IgD-negative memory B cell (primary cell): ENCODE results near the gene KCTD2. TPM values are rescaled to one million over a fixed set of nuclear protein-coding genes. Genes with fewer than 3 reads are reported as not detected.
A peak's percentile ranks its signal among the peaks of the same experiment; 100 is the strongest.
"Not testable (repeated sequence)": the region's sequence is repeated elsewhere in the genome, so short reads cannot be mapped to it uniquely, and the experiment has no call there.

ENCODE experiments used
- H3K27ac Mint-ChIP-seq, 3 donors: one replicate each; pipeline ENCODE4 v1.8.0; 2020 to 2022; ENCODE audit warnings: mild to moderate bottlenecking in 3 of 3, mixed read lengths in 3 of 3, moderate library complexity in 1 of 3
- H3K27me3 Mint-ChIP-seq: one replicate; pipeline ENCODE4 v1.8.0; 2021; ENCODE audit warnings: mixed read lengths
- H3K36me3 Mint-ChIP-seq: one replicate; pipeline ENCODE4 v1.8.0; 2020; ENCODE audit warnings: mild to moderate bottlenecking, mixed read lengths
- H3K4me1 Mint-ChIP-seq, 3 donors: one replicate each; pipeline ENCODE4 v1.8.0; 2020 to 2022; ENCODE audit warnings: mixed read lengths in 3 of 3, mild to moderate bottlenecking in 1 of 3
- H3K4me3 Mint-ChIP-seq, 4 donors: one replicate each; pipeline ENCODE4 v1.8.0; 2020 to 2022; ENCODE audit warnings: mild to moderate bottlenecking in 4 of 4, mixed read lengths in 4 of 4, moderate library complexity in 3 of 4
- H3K9me3 Mint-ChIP-seq, 3 donors: one replicate each; pipeline ENCODE4 v1.8.0; 2020 to 2021; ENCODE audit warnings: mixed read lengths in 3 of 3, mild to moderate bottlenecking in 1 of 3
- polyA plus RNA-seq: library from polyadenylated mRNA; unstranded; fragments of 300-500 nt; fragmentation: Illumina TruSeq; gene quantifications from one replicate; pipeline ENCODE4 v1.2.3, GENCODE V29; 2021

Gene KCTD2, protein sequence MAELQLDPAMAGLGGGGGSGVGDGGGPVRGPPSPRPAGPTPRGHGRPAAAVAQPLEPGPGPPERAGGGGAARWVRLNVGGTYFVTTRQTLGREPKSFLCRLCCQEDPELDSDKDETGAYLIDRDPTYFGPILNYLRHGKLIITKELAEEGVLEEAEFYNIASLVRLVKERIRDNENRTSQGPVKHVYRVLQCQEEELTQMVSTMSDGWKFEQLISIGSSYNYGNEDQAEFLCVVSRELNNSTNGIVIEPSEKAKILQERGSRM
- polyA plus RNA-seq: 5.7 TPM

DNA sequence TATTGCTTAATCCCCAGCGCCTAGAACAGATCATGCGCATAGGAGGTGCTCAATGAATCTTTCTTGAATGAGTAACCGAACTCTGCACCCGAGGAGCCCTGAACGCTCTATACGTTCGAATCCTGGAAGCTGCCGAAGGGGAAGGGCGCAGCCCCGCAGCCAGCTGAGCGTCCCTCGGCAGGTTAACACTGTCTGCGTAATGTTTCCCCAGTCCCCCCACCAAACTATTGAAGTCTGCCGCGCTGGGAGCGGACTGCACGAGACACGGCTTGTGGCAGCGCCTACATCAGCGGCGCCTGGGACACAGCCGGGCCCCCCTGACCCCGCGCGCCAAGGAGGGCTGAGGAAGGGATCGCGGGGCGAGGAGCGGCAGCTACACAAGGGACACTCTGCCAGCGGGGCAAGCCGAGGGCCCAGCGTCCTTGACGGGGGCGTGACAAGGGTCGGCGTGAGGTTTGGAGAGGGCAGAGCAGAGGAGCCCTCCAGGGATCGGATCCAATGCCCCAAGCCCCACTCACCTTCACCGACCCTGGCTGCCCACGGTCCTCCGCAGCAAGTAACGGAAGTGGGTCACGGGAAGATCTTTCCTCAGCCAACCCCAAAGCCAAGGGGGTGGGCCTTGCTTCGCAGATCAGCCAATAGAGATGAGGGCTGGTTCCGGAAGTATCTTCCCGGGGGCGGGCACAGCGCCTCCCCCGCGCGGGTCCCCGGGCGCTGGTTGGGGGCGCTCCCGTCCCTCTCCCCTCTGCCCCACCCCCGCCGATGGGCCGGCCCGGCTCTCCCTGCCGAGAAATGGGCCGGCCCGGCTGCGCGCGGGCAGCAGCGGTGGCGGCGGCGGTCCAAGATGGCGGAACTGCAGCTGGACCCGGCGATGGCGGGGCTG is at the start of gene KCTD2, which contains the start of gene ATP5PD:
TSS of gene KCTD2 (plus strand) at position 819 of the 883 bp plus-strand sequence. CDS start at position 845, 26 bp downstream.
TSS of gene ATP5PD (minus strand) at position 563 of the 883 bp plus-strand sequence. CDS start 4,319 bp downstream, outside the sequence.
- no peaks in the 10 kb centered on the region for H3K9me3 Mint-ChIP-seq
- H3K27ac Mint-ChIP-seq: peak within 1 kb of the TSS; percentile 94 to 97 (median 97)
- no peaks in the 10 kb centered on the region for H3K27me3 Mint-ChIP-seq
- H3K4me1 Mint-ChIP-seq: peaks cover 17 to 21% (median 20%) of the 10 kb centered on the region in 3 donors
- H3K4me3 Mint-ChIP-seq: peak within 1 kb of the TSS; percentile 96 to 99 (median 98)
- no peaks in the 10 kb centered on the region for H3K36me3 Mint-ChIP-seq

DNA sequence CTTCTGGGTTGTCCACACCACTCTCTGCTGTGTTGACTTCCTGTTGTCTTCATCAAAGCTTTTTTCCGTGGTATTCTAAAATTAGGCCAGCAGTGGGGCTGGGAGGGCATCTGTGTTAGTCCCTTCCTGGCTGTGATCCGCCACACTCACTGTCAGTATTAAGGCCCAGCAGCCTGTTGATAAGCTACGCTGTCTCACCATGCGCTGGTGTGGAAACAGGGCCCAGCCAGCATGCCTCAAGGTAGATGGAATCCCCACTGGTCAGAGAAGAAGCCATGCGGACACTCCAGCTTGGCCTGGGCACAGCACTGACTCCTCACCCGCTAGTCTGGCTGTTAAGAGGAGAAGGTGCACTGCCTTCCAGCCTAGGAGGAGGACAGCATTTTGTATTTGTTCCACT is 48.2 kb upstream of the KCTD2 start:
- H3K9me3 Mint-ChIP-seq: no peaks in the 10 kb centered on the region
- no peaks in the 10 kb centered on the region for H3K4me1 Mint-ChIP-seq
- H3K36me3 Mint-ChIP-seq: no peaks in the 10 kb centered on the region
- no peaks in the 10 kb centered on the region for H3K27me3 Mint-ChIP-seq
- H3K4me3 Mint-ChIP-seq: peak overlapping the region in 1 of 4 donors; percentile 49
- H3K27ac Mint-ChIP-seq: no peak overlapping the region

DNA sequence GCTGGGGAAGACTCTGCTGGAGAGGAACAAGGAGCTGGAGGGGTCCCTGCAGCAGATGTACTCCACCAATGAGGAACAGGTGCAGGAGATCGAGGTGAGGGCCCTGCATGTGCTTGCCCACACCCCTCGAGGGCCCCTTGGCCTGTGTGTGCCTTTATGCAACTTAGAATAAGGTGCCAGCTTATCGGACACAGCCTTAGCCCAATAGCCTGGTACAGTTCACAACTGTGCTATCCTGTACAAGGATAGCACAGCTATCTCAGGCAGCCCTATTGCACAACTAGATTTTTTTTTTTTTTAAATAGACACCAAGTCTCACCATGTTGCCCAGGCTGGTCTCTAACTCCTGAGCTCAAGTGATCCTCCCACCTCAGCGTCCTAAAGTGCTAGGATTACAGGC is 47.5 kb upstream of the KCTD2 start:
- no peaks in the 10 kb centered on the region for H3K9me3 Mint-ChIP-seq
- H3K27me3 Mint-ChIP-seq: no peaks in the 10 kb centered on the region

DNA sequence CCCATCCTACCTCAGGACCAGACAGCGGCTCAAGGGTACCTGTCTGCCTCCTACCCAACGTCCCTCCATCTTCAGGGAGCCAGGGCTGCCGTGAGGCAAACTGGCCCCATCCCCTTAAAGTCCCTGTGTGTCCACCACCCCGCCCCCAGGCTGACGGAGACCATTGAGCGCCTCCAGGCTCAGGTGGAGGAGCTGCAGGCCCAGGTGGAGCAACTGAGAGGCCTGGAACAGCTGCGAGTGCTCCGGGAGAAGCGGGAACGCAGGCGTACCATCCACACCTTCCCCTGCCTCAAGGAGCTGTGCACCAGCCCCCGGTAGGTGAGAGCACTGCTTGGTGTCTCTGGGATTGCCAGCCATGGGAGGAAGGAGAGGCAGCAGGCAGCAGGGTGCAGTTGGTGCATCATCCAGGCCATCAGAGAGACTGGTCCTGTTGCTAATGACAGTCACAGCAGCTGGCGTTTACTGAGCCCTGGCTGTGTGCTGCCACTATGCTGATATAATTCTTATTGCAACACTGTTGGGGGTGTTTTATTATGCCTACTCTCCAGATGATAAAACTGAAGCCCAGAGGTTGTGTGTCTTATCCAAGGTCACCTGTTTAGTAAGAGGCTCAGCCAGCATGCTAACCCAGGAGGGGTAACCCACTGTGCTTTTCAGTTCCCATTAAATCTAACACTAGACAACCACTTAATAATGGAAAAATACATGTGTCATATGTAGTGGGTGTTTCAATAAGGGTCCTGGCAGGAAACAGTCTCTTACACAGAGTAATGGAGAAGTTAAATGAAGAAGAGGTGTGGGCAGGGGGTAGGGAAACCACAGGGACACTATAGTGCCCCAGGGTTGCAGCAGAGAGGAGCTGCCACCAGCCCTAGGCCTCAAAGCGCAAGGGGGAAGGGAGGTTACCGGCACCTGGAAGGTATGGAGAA is 44.8 kb upstream of the KCTD2 start:
- H3K9me3 Mint-ChIP-seq: no peaks in the 10 kb centered on the region

More for the DNA sequence above, 47.5 kb upstream of the KCTD2 start:
- H3K27ac Mint-ChIP-seq: no peak overlapping the region
- H3K36me3 Mint-ChIP-seq: no peaks in the 10 kb centered on the region
- H3K4me1 Mint-ChIP-seq: no peaks in the 10 kb centered on the region
- H3K4me3 Mint-ChIP-seq: no peak overlapping the region

DNA sequence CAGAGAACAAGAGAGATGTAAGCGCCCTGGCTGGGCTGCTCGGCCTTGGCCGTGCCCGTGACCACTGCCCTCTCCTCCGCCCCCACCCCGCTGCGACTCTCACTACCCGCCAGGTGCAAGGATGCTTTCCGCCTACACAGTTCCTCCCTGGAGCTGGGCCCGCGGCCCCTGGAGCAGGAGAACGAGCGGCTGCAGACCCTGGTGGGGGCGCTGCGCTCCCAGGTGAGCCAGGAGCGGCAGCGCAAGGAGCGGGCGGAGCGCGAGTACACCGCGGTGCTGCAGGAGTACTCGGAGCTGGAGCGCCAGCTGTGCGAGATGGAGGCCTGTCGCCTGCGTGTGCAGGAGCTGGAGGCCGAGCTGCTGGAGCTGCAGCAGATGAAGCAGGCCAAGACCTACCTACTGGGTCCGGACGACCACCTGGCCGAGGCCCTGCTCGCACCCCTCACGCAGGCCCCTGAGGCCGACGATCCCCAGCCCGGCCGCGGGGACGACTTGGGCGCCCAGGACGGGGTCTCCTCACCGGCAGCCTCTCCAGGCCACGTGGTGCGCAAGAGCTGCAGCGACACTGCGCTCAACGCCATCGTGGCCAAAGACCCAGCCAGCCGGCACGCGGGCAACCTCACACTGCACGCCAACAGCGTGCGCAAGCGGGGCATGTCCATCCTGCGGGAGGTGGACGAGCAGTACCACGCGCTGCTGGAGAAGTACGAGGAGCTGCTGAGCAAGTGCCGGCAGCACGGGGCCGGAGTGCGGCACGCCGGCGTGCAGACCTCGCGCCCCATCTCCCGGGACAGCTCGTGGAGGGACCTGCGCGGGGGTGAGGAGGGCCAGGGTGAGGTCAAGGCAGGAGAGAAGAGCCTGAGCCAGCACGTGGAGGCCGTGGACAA is 43.7 kb upstream of the KCTD2 start:
- Mint-ChIP-seq H3K36me3 (no peaks in the 10 kb centered on the region), H3K27me3 (peaks cover 2% of the 10 kb centered on the region), H3K4me3 (no peak overlapping the region), H3K9me3 (no peaks in the 10 kb centered on the region), H3K4me1 (no peaks in the 10 kb centered on the region), H3K27ac (no peak overlapping the region)

More for the DNA sequence above, 44.8 kb upstream of the KCTD2 start:
- no peak overlapping the region for H3K4me3 Mint-ChIP-seq
- no peaks in the 10 kb centered on the region for H3K4me1 Mint-ChIP-seq
- no peaks in the 10 kb centered on the region for H3K36me3 Mint-ChIP-seq
- H3K27me3 Mint-ChIP-seq: no peaks in the 10 kb centered on the region
- no peak overlapping the region for H3K27ac Mint-ChIP-seq

DNA sequence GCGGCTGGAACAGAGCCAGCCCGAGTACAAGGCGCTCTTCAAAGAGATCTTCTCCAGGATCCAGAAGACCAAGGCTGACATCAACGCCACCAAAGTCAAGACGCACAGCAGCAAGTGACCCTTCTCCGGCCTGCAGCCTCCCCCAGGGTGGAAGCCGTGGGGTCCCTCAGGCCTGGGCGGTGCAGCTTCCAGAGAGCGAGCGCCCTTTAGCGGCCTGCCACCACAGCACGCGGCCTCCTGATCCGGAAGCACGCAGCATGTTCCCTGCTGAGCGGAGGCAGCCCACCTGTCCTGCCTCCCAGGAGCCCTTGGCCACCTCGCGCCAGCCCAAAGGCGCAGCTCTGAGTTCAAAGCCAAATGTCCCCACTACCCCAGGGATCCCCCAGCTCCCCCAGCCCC is 43.1 kb upstream of the KCTD2 start:
- peaks cover 2% of the 10 kb centered on the region for H3K27me3 Mint-ChIP-seq
- H3K9me3 Mint-ChIP-seq: no peaks in the 10 kb centered on the region
- no peak overlapping the region for H3K27ac Mint-ChIP-seq
- H3K4me3 Mint-ChIP-seq: no peak overlapping the region
- no peaks in the 10 kb centered on the region for H3K36me3 Mint-ChIP-seq
- H3K4me1 Mint-ChIP-seq: no peaks in the 10 kb centered on the region

DNA sequence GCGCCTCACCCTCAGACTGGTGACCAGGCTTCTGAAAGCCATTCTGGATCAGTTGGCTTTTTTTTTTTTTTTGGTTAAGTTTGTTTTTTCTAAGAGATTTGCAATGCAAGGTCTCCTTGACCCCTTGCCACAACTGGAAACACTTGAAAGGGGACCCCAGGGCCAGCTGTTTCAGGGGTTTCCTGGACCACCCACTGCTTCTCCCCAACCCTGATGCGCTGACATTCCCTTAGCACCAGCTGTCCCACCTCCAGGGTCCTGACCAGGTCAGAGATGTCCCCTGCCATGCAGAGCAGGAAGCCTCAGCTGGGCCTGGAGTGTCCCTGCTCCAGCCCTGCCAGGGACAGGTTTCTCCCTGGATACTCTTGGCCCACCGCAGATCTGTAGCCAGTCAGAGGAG is 42.7 kb upstream of the KCTD2 start:
- H3K36me3 Mint-ChIP-seq: no peaks in the 10 kb centered on the region
- H3K27ac Mint-ChIP-seq: no peak overlapping the region
- no peak overlapping the region for H3K4me3 Mint-ChIP-seq
- H3K27me3 Mint-ChIP-seq: peaks cover 2% of the 10 kb centered on the region
- H3K9me3 Mint-ChIP-seq: no peaks in the 10 kb centered on the region
- H3K4me1 Mint-ChIP-seq: no peaks in the 10 kb centered on the region

- no peaks in the 10 kb centered on the region for H3K36me3 Mint-ChIP-seq
- peaks cover 2% of the 10 kb centered on the region for H3K27me3 Mint-ChIP-seq
- no peaks in the 10 kb centered on the region for H3K9me3 Mint-ChIP-seq
- H3K4me1 Mint-ChIP-seq: no peaks in the 10 kb centered on the region
- H3K27ac Mint-ChIP-seq: no peak overlapping the region
- no peak overlapping the region for H3K4me3 Mint-ChIP-seq
Measured at GRCh38 chr17:75005291-75005690, 41.7 kb upstream of the KCTD2 start.

DNA sequence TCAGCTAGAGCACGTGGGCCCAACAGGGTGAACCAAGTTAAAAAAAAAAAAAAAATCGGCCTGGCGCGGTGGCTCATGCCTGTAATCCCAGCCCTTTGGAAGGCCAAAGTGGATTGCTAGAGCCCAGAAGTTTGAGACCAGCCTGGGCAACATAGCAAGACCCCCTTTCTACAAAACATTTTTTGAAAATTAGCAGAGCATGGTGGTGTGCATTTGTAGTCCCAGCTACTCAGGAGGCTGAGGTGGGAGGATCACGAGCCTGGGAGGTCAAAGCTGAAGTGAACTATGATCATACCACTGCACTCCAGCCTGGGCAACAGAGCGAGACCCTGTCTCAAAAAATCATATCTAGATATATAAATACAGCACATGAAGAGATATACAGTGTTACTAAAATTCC is 40.9 kb upstream of the KCTD2 start:
- not testable (repeated sequence) for H3K27ac Mint-ChIP-seq, H3K4me1 Mint-ChIP-seq, H3K9me3 Mint-ChIP-seq, H3K36me3 Mint-ChIP-seq, H3K27me3 Mint-ChIP-seq
- H3K4me3 Mint-ChIP-seq: peak overlapping the region in 2 of 4 donors; percentile 41 to 46

- Mint-ChIP-seq H3K27ac (no peak overlapping the region), H3K4me1 (no peaks in the 10 kb centered on the region), H3K36me3 (no peaks in the 10 kb centered on the region), H3K9me3 (no peaks in the 10 kb centered on the region), H3K4me3 (peak overlapping the region in 1 of 4 donors; percentile 46), H3K27me3 (peaks cover 2% of the 10 kb centered on the region)
Measured at GRCh38 chr17:75006653-75007052, 40.4 kb upstream of the KCTD2 start.

GRCh38 chr17:75008373-75008772 is 38.7 kb upstream of the KCTD2 start:
- Mint-ChIP-seq H3K27me3 (peaks cover 2% of the 10 kb centered on the region), H3K4me1 (peaks cover 3 to 9% (median 7%) of the 10 kb centered on the region in 3 donors), H3K9me3 (no peaks in the 10 kb centered on the region), H3K4me3 (no peak overlapping the region), H3K27ac (no peak overlapping the region), H3K36me3 (no peaks in the 10 kb centered on the region)

DNA sequence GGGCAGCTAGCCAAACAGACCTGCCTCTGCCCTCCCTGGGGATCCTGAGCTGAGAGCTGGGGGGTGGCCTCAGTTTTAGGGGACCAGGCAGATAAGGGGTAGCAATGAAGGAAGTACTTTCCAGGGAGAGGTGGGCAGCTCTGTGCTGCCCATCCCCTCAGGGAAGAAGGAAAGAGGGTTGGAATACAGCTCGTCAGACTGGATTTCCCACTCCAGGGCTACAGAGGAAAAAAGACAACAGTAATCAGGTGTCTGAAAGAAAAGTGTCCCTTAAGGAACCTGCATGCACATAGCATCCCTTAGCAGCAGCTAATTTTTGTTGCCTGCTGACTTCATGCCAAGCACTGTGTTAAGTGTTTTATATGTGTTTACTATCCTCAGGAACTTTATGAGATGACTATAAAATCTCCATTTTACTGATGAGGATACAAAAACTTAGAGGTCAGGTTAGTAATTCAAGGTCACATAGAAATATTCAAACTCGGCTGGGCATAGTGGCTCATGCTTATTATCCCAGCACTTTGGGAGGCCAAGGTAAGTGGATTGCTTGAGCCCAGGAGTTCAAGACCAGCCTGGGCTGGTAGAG is 37.8 kb upstream of the KCTD2 start:
- peaks cover 0 to 2% (median 0%) of the 10 kb centered on the region in 3 donors for H3K9me3 Mint-ChIP-seq
- H3K4me1 Mint-ChIP-seq: peaks cover 10 to 16% (median 13%) of the 10 kb centered on the region in 3 donors
- peak overlapping the region in 1 of 4 donors; percentile 62 for H3K4me3 Mint-ChIP-seq
- peaks cover 2% of the 10 kb centered on the region for H3K27me3 Mint-ChIP-seq
- H3K27ac Mint-ChIP-seq: no peak overlapping the region
- H3K36me3 Mint-ChIP-seq: no peaks in the 10 kb centered on the region

- H3K4me3 Mint-ChIP-seq: peak overlapping the region in 3 of 4 donors; percentile 3 to 98 (median 23)
Measured at GRCh38 chr17:75010683-75011400, 36.2 kb upstream of the KCTD2 start.

More at GRCh38 chr17:75010683-75011400, 36.2 kb upstream of the KCTD2 start:
- peaks cover 0 to 2% (median 0%) of the 10 kb centered on the region in 3 donors for H3K9me3 Mint-ChIP-seq
- H3K36me3 Mint-ChIP-seq: peaks cover 3% of the 10 kb centered on the region
- peaks cover 2% of the 10 kb centered on the region for H3K27me3 Mint-ChIP-seq
- H3K4me1 Mint-ChIP-seq: peaks cover 16% of the 10 kb centered on the region in 3 donors
- peak overlapping the region in 1 of 3 donors; percentile 81 for H3K27ac Mint-ChIP-seq
